H9 (cell line): ENCODE measurements around the gene TLDC2. TPM values are rescaled to one million over a fixed set of nuclear protein-coding genes. Genes with fewer than 3 reads are reported as not detected.

ENCODE experiments used
- DNase-seq: peaks from one replicate; pipeline ENCODE4 v3.0.0-alpha.2; 2017
- H2AFZ ChIP-seq: one replicate; pipeline ENCODE4 v1.6.1; 2013; ENCODE audit warnings: mild to moderate bottlenecking, low read length, control low read depth, moderate library complexity
- H2AK5ac ChIP-seq: 2 replicates; pipeline ENCODE4 v1.6.1; 2013; ENCODE audit warnings: low read length, control low read depth, mixed read lengths; ENCODE audit not compliant: insufficient read length
- H2BK120ac ChIP-seq: one replicate; pipeline ENCODE4 v1.6.1; 2013; ENCODE audit warnings: low read depth, mild to moderate bottlenecking, low read length, control low read depth, inconsistent platforms; ENCODE audit not compliant: poor library complexity, severe bottlenecking
- H2BK12ac ChIP-seq: 2 replicates; pipeline ENCODE4 v1.6.1; 2013; ENCODE audit warnings: low read length, control low read depth, mixed read lengths, low read depth; ENCODE audit not compliant: insufficient read length
- H2BK15ac ChIP-seq: 2 replicates; pipeline ENCODE4 v1.6.1; 2013; ENCODE audit warnings: low read depth, low read length, control low read depth
- H2BK20ac ChIP-seq: one replicate; pipeline ENCODE4 v1.6.1; 2013; ENCODE audit warnings: low read depth, mild to moderate bottlenecking, low read length, control low read depth, inconsistent platforms; ENCODE audit not compliant: poor library complexity, severe bottlenecking
- H2BK5ac ChIP-seq: 2 replicates; pipeline ENCODE4 v1.6.1; 2013; ENCODE audit warnings: low read length, control low read depth, mixed read lengths; ENCODE audit not compliant: insufficient read length
- H3K14ac ChIP-seq: 2 replicates; pipeline ENCODE4 v1.6.1; 2013; ENCODE audit warnings: low read length, control low read depth; ENCODE audit not compliant: insufficient read depth
- H3K18ac ChIP-seq: 2 replicates; pipeline ENCODE4 v1.6.1; 2013; ENCODE audit warnings: low read depth, mild to moderate bottlenecking, mixed read lengths, low read length, control low read depth; ENCODE audit not compliant: insufficient read length
- H3K23ac ChIP-seq: 2 replicates; pipeline ENCODE4 v1.6.1; 2013; ENCODE audit warnings: low read length, control low read depth, mixed read lengths, low read depth; ENCODE audit not compliant: insufficient read length
- H3K23me2 ChIP-seq: 2 replicates; pipeline ENCODE4 v1.6.1; 2013; ENCODE audit warnings: low read depth, mild to moderate bottlenecking, mixed read lengths, low read length, control low read depth; ENCODE audit not compliant: insufficient read length, poor library complexity, severe bottlenecking
- H3K27ac ChIP-seq: 2 replicates; pipeline ENCODE4 v1.5.1; 2013; ENCODE audit warnings: low read length, control low read depth, mixed read lengths, low read depth; ENCODE audit not compliant: insufficient read length
- H3K27me3 ChIP-seq: 2 replicates; pipeline ENCODE4 v1.6.1; 2013; ENCODE audit warnings: low read length, control low read depth, inconsistent platforms; ENCODE audit not compliant: insufficient read depth
- H3K4ac ChIP-seq: 2 replicates; pipeline ENCODE4 v1.6.1; 2013; ENCODE audit warnings: low read depth, mild to moderate bottlenecking, control low read depth, inconsistent platforms, low read length, moderate library complexity
- H3K4me1 ChIP-seq: 2 replicates; pipeline ENCODE4 v1.6.1; 2013; ENCODE audit warnings: low read length, control low read depth, inconsistent platforms; ENCODE audit not compliant: insufficient read depth
- H3K4me2 ChIP-seq: 2 replicates; pipeline ENCODE4 v1.6.1; 2013; ENCODE audit warnings: low read length, control low read depth, mixed read lengths; ENCODE audit not compliant: insufficient read length, insufficient read depth
- H3K56ac ChIP-seq: 2 replicates; pipeline ENCODE4 v1.6.1; 2013; ENCODE audit warnings: low read depth, mild to moderate bottlenecking, mixed read lengths, low read length, control low read depth; ENCODE audit not compliant: insufficient read length
- H3K79me1 ChIP-seq: 2 replicates; pipeline ENCODE4 v1.6.1; 2013; ENCODE audit warnings: low read depth, mild to moderate bottlenecking, moderate library complexity, low read length, control low read depth, inconsistent platforms; ENCODE audit not compliant: insufficient read depth, poor library complexity, severe bottlenecking
- H3K79me2 ChIP-seq: 2 replicates; pipeline ENCODE4 v1.6.1; 2013; ENCODE audit warnings: low read length, control low read depth, inconsistent platforms; ENCODE audit not compliant: insufficient read depth
- H3K9ac ChIP-seq: 2 replicates; pipeline ENCODE4 v1.6.1; 2013; ENCODE audit warnings: low read length, control low read depth, mixed read lengths; ENCODE audit not compliant: insufficient read length; ENCODE audit errors: extremely low read depth
- H3K9me3 ChIP-seq: one replicate; pipeline ENCODE4 v1.6.1; 2013; ENCODE audit warnings: low read depth, low read length, inconsistent platforms; ENCODE audit not compliant: control insufficient read depth
- H3T11ph ChIP-seq: one replicate; pipeline ENCODE4 v1.6.1; 2013; ENCODE audit warnings: mild to moderate bottlenecking, low read length, control low read depth, inconsistent platforms
- H4K20me1 ChIP-seq: one replicate; pipeline ENCODE4 v1.6.1; 2013; ENCODE audit not compliant: control insufficient read depth, insufficient read length, insufficient read depth
- H4K5ac ChIP-seq: 2 replicates; pipeline ENCODE4 v1.6.1; 2013; ENCODE audit warnings: low read depth, mild to moderate bottlenecking, mixed read lengths, low read length, control low read depth; ENCODE audit not compliant: insufficient read length
- H4K8ac ChIP-seq: replicated peaks from 2 replicates; pipeline ENCODE4 v1.6.1; 2013; ENCODE audit warnings: low read length, control low read depth, mixed read lengths, low read depth; ENCODE audit not compliant: insufficient read length
- H4K91ac ChIP-seq: 2 replicates; pipeline ENCODE4 v1.6.1; 2013; ENCODE audit warnings: low read depth, mild to moderate bottlenecking, moderate library complexity, mixed read lengths, low read length, control low read depth; ENCODE audit not compliant: insufficient read length
- H3K27ac Mint-ChIP-seq, 3 experiments: 2 replicates in 2 of 3; 3 replicates in 1 of 3; pipeline ENCODE4 v1.8.0; 2020 to 2021; ENCODE audit warnings: mixed read lengths in 3 of 3, mild to moderate bottlenecking in 1 of 3, moderate library complexity in 1 of 3
- H3K27me3 Mint-ChIP-seq: 2 replicates; pipeline ENCODE4 v1.8.0; 2021; ENCODE audit warnings: low read depth, mild to moderate bottlenecking, moderate library complexity, mixed read lengths
- H3K36me3 Mint-ChIP-seq, 3 experiments: 2 replicates in 2 of 3; 3 replicates in 1 of 3; pipeline ENCODE4 v1.8.0; 2020 to 2021; ENCODE audit warnings: low read depth in 3 of 3, mixed read lengths in 3 of 3; ENCODE audit not compliant: insufficient read depth in 1 of 3
- H3K4me1 Mint-ChIP-seq, 2 experiments: 2 replicates each; pipeline ENCODE4 v1.8.0; 2020; ENCODE audit warnings: mixed read lengths in 2 of 2
- H3K4me3 Mint-ChIP-seq, 2 experiments: 2 replicates in 1 of 2; 3 replicates in 1 of 2; pipeline ENCODE4 v1.8.0; 2020 to 2021; ENCODE audit warnings: mild to moderate bottlenecking in 2 of 2, mixed read lengths in 2 of 2, moderate library complexity in 1 of 2
- H3K9me3 Mint-ChIP-seq, 2 experiments: 2 replicates in 1 of 2; 3 replicates in 1 of 2; pipeline ENCODE4 v1.8.0; 2020; ENCODE audit warnings: mild to moderate bottlenecking in 2 of 2, mixed read lengths in 2 of 2, moderate library complexity in 1 of 2
- total RNA-seq: library from RNA; stranded (reverse); gene quantifications from 2 replicates; pipeline ENCODE4 v1.2.1, GENCODE V29; 2021
- TF ChIP-seq, protein P1 (sequence below): fragments of 200-600 bp; sonication (generic); conservative IDR thresholded peaks from 3 replicates; pipeline ENCODE4 v1.8.0; 2021; ENCODE audit warnings: antibody characterized with exemption, mild to moderate bottlenecking

The TLDC2 gene
- total RNA-seq, 1 experiment from 2014 or later = 0.11 TPM

DNA sequence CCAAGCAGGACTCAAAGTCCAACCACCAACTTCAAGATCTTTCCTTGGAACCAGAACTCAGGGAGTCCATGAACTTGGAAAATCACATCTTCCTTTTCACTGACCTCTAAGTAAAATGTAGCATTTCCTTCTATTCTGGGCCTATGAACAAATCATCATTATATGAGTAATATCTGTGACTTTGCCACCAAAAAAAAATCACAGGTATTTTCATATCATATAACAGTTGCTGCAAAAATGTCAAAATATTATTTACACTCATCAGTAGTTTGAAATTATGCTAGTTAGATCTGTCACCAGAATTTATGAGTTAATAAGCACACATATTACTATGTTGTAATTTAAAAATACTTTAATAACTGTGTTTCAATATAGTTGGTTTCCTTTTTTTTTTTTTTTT, 27.3 kb upstream of the TLDC2 start:
- TF ChIP-seq, protein P1, sequence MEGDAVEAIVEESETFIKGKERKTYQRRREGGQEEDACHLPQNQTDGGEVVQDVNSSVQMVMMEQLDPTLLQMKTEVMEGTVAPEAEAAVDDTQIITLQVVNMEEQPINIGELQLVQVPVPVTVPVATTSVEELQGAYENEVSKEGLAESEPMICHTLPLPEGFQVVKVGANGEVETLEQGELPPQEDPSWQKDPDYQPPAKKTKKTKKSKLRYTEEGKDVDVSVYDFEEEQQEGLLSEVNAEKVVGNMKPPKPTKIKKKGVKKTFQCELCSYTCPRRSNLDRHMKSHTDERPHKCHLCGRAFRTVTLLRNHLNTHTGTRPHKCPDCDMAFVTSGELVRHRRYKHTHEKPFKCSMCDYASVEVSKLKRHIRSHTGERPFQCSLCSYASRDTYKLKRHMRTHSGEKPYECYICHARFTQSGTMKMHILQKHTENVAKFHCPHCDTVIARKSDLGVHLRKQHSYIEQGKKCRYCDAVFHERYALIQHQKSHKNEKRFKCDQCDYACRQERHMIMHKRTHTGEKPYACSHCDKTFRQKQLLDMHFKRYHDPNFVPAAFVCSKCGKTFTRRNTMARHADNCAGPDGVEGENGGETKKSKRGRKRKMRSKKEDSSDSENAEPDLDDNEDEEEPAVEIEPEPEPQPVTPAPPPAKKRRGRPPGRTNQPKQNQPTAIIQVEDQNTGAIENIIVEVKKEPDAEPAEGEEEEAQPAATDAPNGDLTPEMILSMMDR = no peak
- H2AFZ ChIP-seq = no peak overlapping the region
- H2BK12ac ChIP-seq = no peak overlapping the region
- H3K79me1 ChIP-seq = no peaks in the 10 kb centered on the region
- 0 out of 7 replicates have a peak overlapping the region, but pooled peaks of 1 of the 3 experiments have one; percentile 23 for H3K27ac Mint-ChIP-seq
- H3K14ac ChIP-seq = no peak overlapping the region
- no peak overlapping the region for H3T11ph ChIP-seq
- H3K79me2 ChIP-seq = no peaks in the 10 kb centered on the region
- no peak overlapping the region for H4K8ac ChIP-seq
- no peak overlapping the region for H4K91ac ChIP-seq
- no peak overlapping the region for H3K4ac ChIP-seq
- H2BK20ac ChIP-seq = no peak overlapping the region
- H2BK5ac ChIP-seq = no peak overlapping the region
- no peaks in the 10 kb centered on the region for H3K9me3 ChIP-seq
- no peaks in the 10 kb centered on the region for H4K20me1 ChIP-seq
- no peak overlapping the region for H4K5ac ChIP-seq
- no peak overlapping the region for H3K4me2 ChIP-seq
- no peaks in the 10 kb centered on the region for H3K23me2 ChIP-seq
- no peaks in the 10 kb centered on the region for H3K27me3 ChIP-seq
- no peak for DNase-seq
- no peak overlapping the region for H2BK15ac ChIP-seq
- H3K27me3 Mint-ChIP-seq = no peaks in the 10 kb centered on the region
- H3K4me1 Mint-ChIP-seq = peaks cover 16 to 17% of the 10 kb centered on the region in 2 experiments
- H3K23ac ChIP-seq = no peak overlapping the region
- H3K4me3 Mint-ChIP-seq = no peak overlapping the region
- H2BK120ac ChIP-seq = no peak overlapping the region
- H2AK5ac ChIP-seq = no peak overlapping the region
- no peaks in the 10 kb centered on the region for H3K4me1 ChIP-seq
- no peak overlapping the region for H3K27ac ChIP-seq
- peaks cover 9 to 12% of the 10 kb centered on the region in 2 experiments for H3K9me3 Mint-ChIP-seq
- H3K18ac ChIP-seq = no peak overlapping the region
- H3K56ac ChIP-seq = no peak overlapping the region
- peaks cover 11 to 14% (median 13%) of the 10 kb centered on the region in 3 experiments for H3K36me3 Mint-ChIP-seq
- no peak overlapping the region for H3K9ac ChIP-seq
